ENCODE results near the gene BAIAP2.

BAIAP2 gene

DNA sequence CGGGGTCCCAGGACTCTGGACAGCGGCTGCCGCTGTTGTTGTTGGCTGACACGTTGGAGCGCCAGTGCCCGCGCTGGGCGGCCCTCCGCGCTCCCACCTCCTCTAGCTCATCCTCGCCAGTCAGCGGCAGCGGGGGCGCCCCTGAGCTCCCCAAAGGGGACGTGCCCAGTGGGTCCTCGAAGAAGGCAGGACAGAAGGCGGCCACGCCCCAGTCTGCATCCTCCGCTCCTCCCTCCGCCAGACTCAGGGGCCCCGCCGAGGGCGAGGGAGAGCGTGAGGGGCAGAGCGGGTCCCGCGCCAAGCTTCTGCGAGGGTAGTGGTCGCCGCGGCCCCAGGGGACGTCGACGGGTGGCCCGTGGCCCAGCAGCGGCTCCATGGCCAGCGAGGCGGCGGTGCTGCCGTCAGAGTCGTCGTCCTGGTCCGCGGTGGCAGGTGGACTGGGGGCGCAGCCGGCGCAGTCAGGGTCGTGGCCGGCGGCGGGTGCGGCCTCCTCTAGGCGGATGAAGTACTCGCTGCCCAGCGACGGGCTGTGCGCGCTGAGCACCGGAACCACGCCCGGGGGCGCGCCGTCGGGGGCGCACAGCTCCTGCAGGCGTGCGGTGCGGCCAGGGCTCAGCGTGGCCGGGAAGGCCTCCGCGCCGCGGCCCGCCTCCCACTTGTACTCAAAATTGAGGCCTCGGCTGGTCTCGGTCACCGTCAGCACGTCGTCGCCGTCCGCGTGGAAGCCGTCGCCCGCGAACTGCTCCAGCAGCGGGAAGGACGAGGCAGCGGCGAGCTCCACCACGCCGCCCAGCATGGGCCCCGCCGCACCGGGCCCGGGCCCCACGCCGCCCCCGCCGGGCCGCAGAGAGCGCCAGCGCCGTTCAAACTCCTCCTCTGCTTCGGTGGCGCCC is 87.1 kb downstream of the BAIAP2 start:
- no peak overlapping the region for H3K4me3 ChIP-seq (ENCODE audit: low read depth in 1 of 5, low read length in 5 of 5)
- H3K9me3 ChIP-seq (ENCODE audit: control insufficient read depth in 5 of 5, low read length in 5 of 5) = no peaks in the 10 kb centered on the region
- H3K27me3 ChIP-seq (ENCODE audit: control insufficient read depth in 5 of 5, insufficient read depth in 4 of 5, low read length in 5 of 5) = peaks cover 19 to 55% (median 27%) of the 10 kb centered on the region in 5 donors
- H3K27ac ChIP-seq (ENCODE audit: low read depth, low read length) = no peak overlapping the region
- H3K36me3 ChIP-seq (ENCODE audit: control insufficient read depth in 5 of 5, insufficient read depth in 5 of 5, low read length in 5 of 5) = peaks cover 0 to under 1% (median 0%) of the 10 kb centered on the region in 5 donors
- peaks cover 0 to 14% (median 8%) of the 10 kb centered on the region in 5 donors for H3K4me1 ChIP-seq (ENCODE audit: control insufficient read depth in 5 of 5, insufficient read depth in 5 of 5, low read length in 5 of 5)
- H3K9ac ChIP-seq (ENCODE audit: low read length in 5 of 5) = no peak overlapping the region

DNA sequence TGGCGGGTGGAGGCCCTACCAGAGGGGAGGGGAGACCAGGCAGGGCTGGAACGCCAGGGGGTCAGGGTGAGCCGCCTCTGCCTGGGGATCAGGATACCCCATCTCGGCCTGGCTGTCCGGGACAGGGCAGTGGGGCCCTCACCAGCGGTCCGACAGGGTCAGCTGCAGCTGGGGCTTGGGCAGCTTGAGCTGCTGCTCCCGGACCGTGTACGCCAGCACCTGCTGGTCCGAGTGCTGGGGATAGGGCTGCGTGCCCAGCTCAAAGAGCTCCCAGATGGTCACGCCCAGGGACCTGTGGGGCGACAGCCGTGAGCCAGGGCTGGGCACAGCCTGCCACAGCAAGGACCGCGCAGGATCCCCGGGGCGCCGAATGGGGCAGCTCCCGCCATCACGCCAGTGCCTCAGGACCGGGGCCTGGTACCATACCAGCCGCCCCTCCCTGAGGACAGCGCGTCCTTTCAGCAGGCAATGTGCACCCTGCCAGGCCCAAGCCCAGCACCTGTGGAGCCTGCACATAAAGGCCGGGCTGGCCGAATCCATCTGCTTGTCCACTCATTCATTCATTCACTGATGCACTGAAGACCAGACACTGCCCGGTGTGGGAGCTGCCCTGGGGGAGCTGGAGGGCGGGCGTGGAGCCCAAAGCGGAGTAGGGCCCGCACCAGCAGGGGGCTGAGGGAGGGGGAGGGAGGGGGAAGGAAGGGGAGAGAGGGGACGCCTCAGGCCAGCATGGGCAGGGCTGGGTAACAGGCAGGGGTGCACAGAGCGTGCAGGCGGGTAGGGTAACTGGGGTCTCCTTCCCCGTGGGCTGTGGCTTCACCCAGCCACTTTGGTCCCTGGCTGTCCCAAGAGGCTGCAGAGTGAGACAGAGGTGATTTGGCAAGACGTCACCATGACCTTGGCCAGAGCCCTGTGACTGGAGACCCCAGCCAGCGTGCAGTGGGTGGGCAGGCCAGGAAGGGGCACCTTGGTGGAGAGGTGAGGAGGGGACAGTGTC is 88.4 kb downstream of the BAIAP2 start:
- H3K36me3 ChIP-seq (ENCODE audit: control insufficient read depth in 5 of 5, insufficient read depth in 5 of 5, low read length in 5 of 5) = no peaks in the 10 kb centered on the region
- peaks cover 11 to 55% (median 21%) of the 10 kb centered on the region in 5 donors for H3K27me3 ChIP-seq (ENCODE audit: control insufficient read depth in 5 of 5, insufficient read depth in 4 of 5, low read length in 5 of 5)
- no peaks in the 10 kb centered on the region for H3K9me3 ChIP-seq (ENCODE audit: control insufficient read depth in 5 of 5, low read length in 5 of 5)
- no peak overlapping the region for H3K4me3 ChIP-seq (ENCODE audit: low read depth in 1 of 5, low read length in 5 of 5)
- H3K27ac ChIP-seq (ENCODE audit: low read depth, low read length) = no peak overlapping the region
- H3K9ac ChIP-seq (ENCODE audit: low read length in 5 of 5) = no peak overlapping the region
- peaks cover 0 to 14% (median 8%) of the 10 kb centered on the region in 5 donors for H3K4me1 ChIP-seq (ENCODE audit: control insufficient read depth in 5 of 5, insufficient read depth in 5 of 5, low read length in 5 of 5)

GRCh38 chr17:81124377-81124776 is 89.4 kb downstream of the BAIAP2 start:
- no peak overlapping the region for H3K9ac ChIP-seq (ENCODE audit: low read length in 5 of 5)
- H3K4me1 ChIP-seq (ENCODE audit: control insufficient read depth in 5 of 5, insufficient read depth in 5 of 5, low read length in 5 of 5) = peaks cover 0 to 6% (median 4%) of the 10 kb centered on the region in 5 donors
- H3K4me3 ChIP-seq (ENCODE audit: low read depth in 1 of 5, low read length in 5 of 5) = no peak overlapping the region
- H3K9me3 ChIP-seq (ENCODE audit: control insufficient read depth in 5 of 5, low read length in 5 of 5) = no peaks in the 10 kb centered on the region
- H3K27ac ChIP-seq (ENCODE audit: low read depth, low read length) = no peak overlapping the region
- no peaks in the 10 kb centered on the region for H3K36me3 ChIP-seq (ENCODE audit: control insufficient read depth in 5 of 5, insufficient read depth in 5 of 5, low read length in 5 of 5)
- peaks cover 7 to 48% (median 17%) of the 10 kb centered on the region in 5 donors for H3K27me3 ChIP-seq (ENCODE audit: control insufficient read depth in 5 of 5, insufficient read depth in 4 of 5, low read length in 5 of 5)

- Histone ChIP-seq H3K4me3 (ENCODE audit: low read depth in 1 of 5, low read length in 5 of 5) (no peak overlapping the region), H3K4me1 (ENCODE audit: control insufficient read depth in 5 of 5, insufficient read depth in 5 of 5, low read length in 5 of 5) (no peaks in the 10 kb centered on the region), H3K27ac (ENCODE audit: low read depth, low read length) (no peak overlapping the region), H3K9ac (ENCODE audit: low read length in 5 of 5) (no peak overlapping the region), H3K27me3 (ENCODE audit: control insufficient read depth in 5 of 5, insufficient read depth in 4 of 5, low read length in 5 of 5) (peaks cover 7 to 46% (median 23%) of the 10 kb centered on the region in 5 donors), H3K36me3 (ENCODE audit: control insufficient read depth in 5 of 5, insufficient read depth in 5 of 5, low read length in 5 of 5) (no peaks in the 10 kb centered on the region), H3K9me3 (ENCODE audit: control insufficient read depth in 5 of 5, low read length in 5 of 5) (no peaks in the 10 kb centered on the region)
These were observed 90.7 kb downstream of the BAIAP2 start for GRCh38 chr17:81125573-81126081.

- peaks cover 7 to 40% (median 23%) of the 10 kb centered on the region in 5 donors for H3K27me3 ChIP-seq (ENCODE audit: control insufficient read depth in 5 of 5, insufficient read depth in 4 of 5, low read length in 5 of 5)
- H3K4me3 ChIP-seq (ENCODE audit: low read depth in 1 of 5, low read length in 5 of 5) = no peak overlapping the region
- no peak overlapping the region for H3K27ac ChIP-seq (ENCODE audit: low read depth, low read length)
- H3K9me3 ChIP-seq (ENCODE audit: control insufficient read depth in 5 of 5, low read length in 5 of 5) = no peaks in the 10 kb centered on the region
- H3K4me1 ChIP-seq (ENCODE audit: control insufficient read depth in 5 of 5, insufficient read depth in 5 of 5, low read length in 5 of 5) = no peaks in the 10 kb centered on the region
- no peak overlapping the region for H3K9ac ChIP-seq (ENCODE audit: low read length in 5 of 5)
- no peaks in the 10 kb centered on the region for H3K36me3 ChIP-seq (ENCODE audit: control insufficient read depth in 5 of 5, insufficient read depth in 5 of 5, low read length in 5 of 5)
These were observed 91.6 kb downstream of the BAIAP2 start for GRCh38 chr17:81126281-81127132.

- H3K27ac ChIP-seq (ENCODE audit: low read depth, low read length) = no peak overlapping the region
- no peak overlapping the region for H3K4me3 ChIP-seq (ENCODE audit: low read depth in 1 of 5, low read length in 5 of 5)
- no peaks in the 10 kb centered on the region for H3K36me3 ChIP-seq (ENCODE audit: control insufficient read depth in 5 of 5, insufficient read depth in 5 of 5, low read length in 5 of 5)
- no peaks in the 10 kb centered on the region for H3K9me3 ChIP-seq (ENCODE audit: control insufficient read depth in 5 of 5, low read length in 5 of 5)
- H3K9ac ChIP-seq (ENCODE audit: low read length in 5 of 5) = no peak overlapping the region
- no peaks in the 10 kb centered on the region for H3K4me1 ChIP-seq (ENCODE audit: control insufficient read depth in 5 of 5, insufficient read depth in 5 of 5, low read length in 5 of 5)
- H3K27me3 ChIP-seq (ENCODE audit: control insufficient read depth in 5 of 5, insufficient read depth in 4 of 5, low read length in 5 of 5) = peaks cover 7 to 36% (median 23%) of the 10 kb centered on the region in 5 donors
These were observed 92.1 kb downstream of the BAIAP2 start for GRCh38 chr17:81127133-81127455.

DNA sequence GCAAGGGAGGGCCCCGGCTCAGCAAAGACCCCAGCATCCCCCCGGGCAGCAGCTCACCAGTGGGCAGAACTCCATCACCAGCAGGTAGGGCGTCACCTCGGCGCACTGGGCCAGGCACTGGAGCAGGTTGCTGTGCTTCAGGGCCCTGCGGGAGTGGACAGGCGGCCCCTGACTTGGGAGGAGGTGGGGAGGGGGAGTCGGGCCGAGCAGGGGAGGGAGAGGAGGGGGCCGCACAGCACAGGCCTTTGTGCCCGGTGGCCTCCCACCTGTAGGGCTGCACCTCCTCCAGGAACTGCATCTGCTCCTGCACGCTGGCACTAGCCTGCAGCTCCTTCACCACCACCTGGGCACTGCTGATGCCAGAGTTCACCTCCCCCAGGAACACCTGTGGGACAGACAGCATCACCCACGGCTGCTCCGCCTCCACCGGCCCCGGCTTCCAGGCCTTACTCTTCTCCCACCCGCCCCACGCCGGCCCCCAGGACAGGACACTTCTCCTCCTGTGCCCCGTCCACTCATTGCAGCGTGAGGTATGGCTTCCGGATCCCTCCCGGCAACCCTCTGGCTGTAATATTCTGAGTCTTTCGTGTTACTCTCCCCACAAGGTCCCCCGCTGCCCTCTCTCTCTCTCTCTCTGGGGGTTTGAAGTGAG is 92.7 kb downstream of the BAIAP2 start:
- Histone ChIP-seq H3K27ac (ENCODE audit: low read depth, low read length) (no peak overlapping the region), H3K4me1 (ENCODE audit: control insufficient read depth in 5 of 5, insufficient read depth in 5 of 5, low read length in 5 of 5) (no peaks in the 10 kb centered on the region), H3K36me3 (ENCODE audit: control insufficient read depth in 5 of 5, insufficient read depth in 5 of 5, low read length in 5 of 5) (no peaks in the 10 kb centered on the region), H3K9ac (ENCODE audit: low read length in 5 of 5) (no peak overlapping the region), H3K9me3 (ENCODE audit: control insufficient read depth in 5 of 5, low read length in 5 of 5) (no peaks in the 10 kb centered on the region), H3K4me3 (ENCODE audit: low read depth in 1 of 5, low read length in 5 of 5) (no peak overlapping the region), H3K27me3 (ENCODE audit: control insufficient read depth in 5 of 5, insufficient read depth in 4 of 5, low read length in 5 of 5) (peaks cover 5 to 36% (median 20%) of the 10 kb centered on the region in 5 donors)

GRCh38 chr17:81128338-81128737 is 93.4 kb downstream of the BAIAP2 start:
- no peaks in the 10 kb centered on the region for H3K4me1 ChIP-seq (ENCODE audit: control insufficient read depth in 5 of 5, insufficient read depth in 5 of 5, low read length in 5 of 5)
- H3K27ac ChIP-seq (ENCODE audit: low read depth, low read length) = no peak overlapping the region
- H3K9ac ChIP-seq (ENCODE audit: low read length in 5 of 5) = no peak overlapping the region
- no peaks in the 10 kb centered on the region for H3K36me3 ChIP-seq (ENCODE audit: control insufficient read depth in 5 of 5, insufficient read depth in 5 of 5, low read length in 5 of 5)
- H3K9me3 ChIP-seq (ENCODE audit: control insufficient read depth in 5 of 5, low read length in 5 of 5) = no peaks in the 10 kb centered on the region
- no peak overlapping the region for H3K4me3 ChIP-seq (ENCODE audit: low read depth in 1 of 5, low read length in 5 of 5)
- H3K27me3 ChIP-seq (ENCODE audit: control insufficient read depth in 5 of 5, insufficient read depth in 4 of 5, low read length in 5 of 5) = peaks cover 0 to 29% (median 13%) of the 10 kb centered on the region in 5 donors

DNA sequence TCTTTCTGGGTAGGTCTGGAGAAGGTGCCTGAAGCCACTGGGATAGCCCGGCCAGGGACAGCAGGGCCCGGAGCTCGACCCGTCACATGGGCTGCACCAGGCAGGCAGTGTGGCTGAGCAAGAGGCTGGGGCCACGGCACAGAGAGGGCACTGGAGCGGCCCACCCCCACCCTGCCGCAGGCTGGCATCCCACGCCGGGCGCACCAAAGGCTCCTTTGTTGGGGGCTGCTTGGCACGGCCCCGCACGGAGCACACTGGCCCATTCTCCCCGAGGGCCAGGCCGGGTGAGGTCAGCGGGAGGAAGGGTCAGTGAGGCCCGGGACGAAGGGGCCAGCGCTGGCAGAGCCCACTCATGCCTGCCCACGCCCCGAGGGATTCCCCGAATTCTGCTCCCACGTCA is 93.8 kb downstream of the BAIAP2 start:
- H3K9me3 ChIP-seq (ENCODE audit: control insufficient read depth in 5 of 5, low read length in 5 of 5) = no peaks in the 10 kb centered on the region
- H3K9ac ChIP-seq (ENCODE audit: low read length in 5 of 5) = no peak overlapping the region
- no peak overlapping the region for H3K27ac ChIP-seq (ENCODE audit: low read depth, low read length)
- peaks cover 0 to 26% (median 12%) of the 10 kb centered on the region in 5 donors for H3K27me3 ChIP-seq (ENCODE audit: control insufficient read depth in 5 of 5, insufficient read depth in 4 of 5, low read length in 5 of 5)
- no peaks in the 10 kb centered on the region for H3K36me3 ChIP-seq (ENCODE audit: control insufficient read depth in 5 of 5, insufficient read depth in 5 of 5, low read length in 5 of 5)
- H3K4me1 ChIP-seq (ENCODE audit: control insufficient read depth in 5 of 5, insufficient read depth in 5 of 5, low read length in 5 of 5) = no peaks in the 10 kb centered on the region
- no peak overlapping the region for H3K4me3 ChIP-seq (ENCODE audit: low read depth in 1 of 5, low read length in 5 of 5)
